GM23338 (cell line): ENCODE measurements around the gene SLC39A7. TPM values are rescaled to one million over a fixed set of nuclear protein-coding genes. Genes with fewer than 3 reads are reported as not detected.

Source experiments
- ATAC-seq: fragments of 200-7000 bp; cut with Tn5 transposase; 3 replicates; pipeline ENCODE4 v1.9.1; 2020
- DNase-seq: peaks from one replicate; pipeline ENCODE4 v3.0.0-alpha.2; 2015; ENCODE audit warnings: low spot score
- H2AFZ ChIP-seq: fragments of 200-600 bp; sonication (generic); 2 replicates; pipeline ENCODE4 v1.8.0; 2016; ENCODE audit warnings: antibody characterized with exemption, mild to moderate bottlenecking, moderate library complexity
- H3F3A ChIP-seq: fragments of 200-600 bp; sonication (generic); replicated peaks from 2 replicates; pipeline ENCODE4 v1.8.0; 2017; ENCODE audit warnings: antibody characterized with exemption, mixed run types, low read depth
- H3K27ac ChIP-seq: fragments of 200-600 bp; sonication (generic); 2 replicates; pipeline ENCODE4 v1.6.1; 2016; ENCODE audit warnings: low read depth
- H3K27me3 ChIP-seq: fragments of 200-600 bp; sonication (generic); 2 replicates; pipeline ENCODE4 v1.8.0; 2016; ENCODE audit warnings: mild to moderate bottlenecking, mixed run types, moderate library complexity; ENCODE audit not compliant: insufficient read depth
- H3K36me3 ChIP-seq: fragments of 200-600 bp; sonication (generic); 2 replicates; pipeline ENCODE4 v1.8.0; 2016; ENCODE audit warnings: mild to moderate bottlenecking; ENCODE audit not compliant: insufficient read depth
- H3K4me1 ChIP-seq: fragments of 200-600 bp; sonication (generic); 2 replicates; pipeline ENCODE4 v1.8.0; 2016; ENCODE audit warnings: mild to moderate bottlenecking, moderate library complexity; ENCODE audit not compliant: insufficient read depth
- H3K4me2 ChIP-seq: fragments of 200-600 bp; sonication (generic); 2 replicates; pipeline ENCODE4 v1.7.1; 2017; ENCODE audit warnings: mixed run types
- H3K4me3 ChIP-seq: fragments of 200-600 bp; sonication (generic); 2 replicates; pipeline ENCODE4 v1.6.1; 2016; ENCODE audit warnings: mixed run types
- H3K79me2 ChIP-seq: fragments of 200-600 bp; sonication (generic); replicated peaks from 2 replicates; pipeline ENCODE4 v1.8.0; 2017; ENCODE audit warnings: mild to moderate bottlenecking; ENCODE audit not compliant: insufficient read depth
- H3K9me2 ChIP-seq: fragments of 200-600 bp; sonication (generic); 2 replicates; pipeline ENCODE4 v1.8.0; 2017; ENCODE audit not compliant: insufficient read depth
- H4K20me1 ChIP-seq: fragments of 200-600 bp; sonication (generic); replicated peaks from 2 replicates; pipeline ENCODE4 v1.8.0; 2017; ENCODE audit warnings: mild to moderate bottlenecking; ENCODE audit not compliant: insufficient read depth
- H3K27ac Mint-ChIP-seq: 2 replicates; pipeline ENCODE4 v1.8.0; 2020; ENCODE audit warnings: inconsistent platforms, mild to moderate bottlenecking, moderate library complexity, mixed read lengths
- H3K27me3 Mint-ChIP-seq: 3 replicates; pipeline ENCODE4 v1.8.0; 2022; ENCODE audit warnings: low read depth, mild to moderate bottlenecking, moderate library complexity, mixed read lengths, inconsistent platforms; ENCODE audit not compliant: insufficient read depth, poor library complexity
- H3K36me3 Mint-ChIP-seq: 3 replicates; pipeline ENCODE4 v1.8.0; 2021; ENCODE audit warnings: low read depth, mild to moderate bottlenecking, inconsistent platforms, moderate library complexity, mixed read lengths
- H3K4me1 Mint-ChIP-seq: 3 replicates; pipeline ENCODE4 v1.8.0; 2020; ENCODE audit warnings: mild to moderate bottlenecking, inconsistent platforms, mixed read lengths
- H3K4me3 Mint-ChIP-seq: 3 replicates; pipeline ENCODE4 v1.8.0; 2021; ENCODE audit warnings: moderate library complexity, mild to moderate bottlenecking, inconsistent platforms, mixed read lengths
- H3K9me3 Mint-ChIP-seq: 3 replicates; pipeline ENCODE4 v1.8.0; 2020; ENCODE audit warnings: moderate library complexity, mild to moderate bottlenecking, inconsistent platforms, mixed read lengths
- CREB1 ChIP-seq: fragments of 250-450 bp; sonication (Bioruptor Pico); IDR thresholded peaks from 2 replicates; pipeline ENCODE4 v1.5.0; 2020; ENCODE audit warnings: low read depth, mild to moderate bottlenecking, moderate library complexity
- ETS1 ChIP-seq: IDR thresholded peaks from 2 replicates; pipeline ENCODE4 v1.6.1; 2016; ENCODE audit warnings: antibody characterized with exemption
- EZH2 ChIP-seq: fragments of 200-600 bp; sonication (generic); IDR thresholded peaks from one replicate; pipeline ENCODE4 v1.8.0; 2017; ENCODE audit warnings: antibody characterized with exemption, mild to moderate bottlenecking, low read depth; ENCODE audit not compliant: unreplicated experiment
- NANOG ChIP-seq: IDR thresholded peaks from 2 replicates; pipeline ENCODE4 v1.6.1; 2016; ENCODE audit warnings: antibody characterized with exemption, borderline replicate concordance
- POLR2AphosphoS5 ChIP-seq: IDR thresholded peaks from 2 replicates; pipeline ENCODE4 v1.6.1; 2016; ENCODE audit warnings: antibody characterized with exemption, low read depth
- ZNF331 ChIP-seq: fragments of 250-450 bp; sonication (Bioruptor Pico); IDR thresholded peaks from 2 replicates; pipeline ENCODE4 v1.5.0; 2020; ENCODE audit warnings: low read depth, mild to moderate bottlenecking, moderate library complexity
- polyA plus RNA-seq: library from polyadenylated mRNA; unstranded; fragments of >200 nt; fragmentation: Nextera tagmentation; extraction: Ambion mirVana; gene quantifications from 2 replicates; pipeline ENCODE4 v1.2.1, GENCODE V29; 2016
- total RNA-seq: library from RNA; depleted of rRNA; stranded (reverse); fragments of >200 nt; shearing (Covaris generic); gene quantifications from 2 replicates; pipeline ENCODE4 v1.2.3, GENCODE V29; 2014

The SLC39A7 gene
- total and polyA plus RNA-seq, 2 experiments from 2014 or later: 9.0 to 75.9 TPM

GRCh38 chr6:33207552-33208090, 7.0 kb downstream of the SLC39A7 start:
- Histone ChIP-seq H3K4me2 (peak overlapping the region; percentile 97), H3K36me3 (peaks cover 6% of the 10 kb centered on the region; the same call in 1 of the 2 replicates), H3F3A (peaks cover 23% of the 10 kb centered on the region), H3K27me3 (peaks cover 69% of the 10 kb centered on the region), H4K20me1 (peaks cover 21% of the 10 kb centered on the region; the same call in 1 of the 2 replicates), H3K79me2 (peaks cover 5% of the 10 kb centered on the region; the same call in 1 of the 2 replicates), H3K4me1 (peaks cover 44% of the 10 kb centered on the region), H3K9me2 (no peaks in the 10 kb centered on the region), H3K27ac (no peak overlapping the region), H3K4me3 (peak overlapping the region; percentile 96), H2AFZ (peak overlapping the region; percentile 94)
- peak; percentile 73 for DNase-seq
- Mint-ChIP-seq H3K27me3 (peaks cover 51% of the 10 kb centered on the region), H3K36me3 (peaks cover 36% of the 10 kb centered on the region), H3K4me3 (peak overlapping the region; percentile 79), H3K27ac (no peak overlapping the region; the same call in 1 of the 2 replicates), H3K9me3 (no peaks in the 10 kb centered on the region; the same call in 2 of the 3 replicates), H3K4me1 (peaks cover 58% of the 10 kb centered on the region)
- peak; percentile 4 for ATAC-seq
- TF ChIP-seq NANOG (no peak), EZH2 (peak; percentile 42), ETS1 (no peak)

GRCh38 chr6:33208091-33208967, 7.7 kb downstream of the SLC39A7 start, which contains the start of gene RING1:
TSS of gene RING1 (plus strand) at chr6:33208500. CDS start at chr6:33208823, 323 bp downstream.
- H3K4me2 ChIP-seq: peak within 1 kb of the TSS; percentile 97
- peaks cover 76% of the 10 kb centered on the region for H3K27me3 ChIP-seq
- DNase-seq (peak; percentile 93), ATAC-seq (peak; percentile 14)
- Mint-ChIP-seq H3K27ac (no peak within 1 kb of the TSS; the same call in 1 of the 2 replicates), H3K9me3 (no peaks in the 10 kb centered on the region; the same call in 2 of the 3 replicates), H3K27me3 (peaks cover 56% of the 10 kb centered on the region), H3K4me3 (peak within 1 kb of the TSS; percentile 79), H3K36me3 (peaks cover 29% of the 10 kb centered on the region), H3K4me1 (peaks cover 55% of the 10 kb centered on the region)
- no peaks in the 10 kb centered on the region for H3K9me2 ChIP-seq
- no peaks in the 10 kb centered on the region for H3K36me3 ChIP-seq
- H2AFZ ChIP-seq: peak within 1 kb of the TSS; percentile 94
- peaks cover 16% of the 10 kb centered on the region for H3F3A ChIP-seq
- no peak within 1 kb of the TSS for H3K27ac ChIP-seq
- peaks cover 47% of the 10 kb centered on the region for H3K4me1 ChIP-seq
- peak within 1 kb of the TSS; percentile 96 for H3K4me3 ChIP-seq
- peaks cover 5% of the 10 kb centered on the region; the same call in 1 of the 2 replicates for H3K79me2 ChIP-seq
- peaks cover 17% of the 10 kb centered on the region; the same call in 1 of the 2 replicates for H4K20me1 ChIP-seq
- TF ChIP-seq CREB1 (peak; percentile 94), ZNF331 (no peak), ETS1 (no peak), POLR2AphosphoS5 (peak; percentile 85)
